Measurements from ENCODE around the gene GNB4. TPM values are rescaled to one million over a fixed set of nuclear protein-coding genes. Genes with fewer than 3 reads are reported as not detected.

Gene GNB4
- total and polyA plus RNA-seq, 2 experiments from 2014 or later: 9.0 to 26.0 TPM

DNA sequence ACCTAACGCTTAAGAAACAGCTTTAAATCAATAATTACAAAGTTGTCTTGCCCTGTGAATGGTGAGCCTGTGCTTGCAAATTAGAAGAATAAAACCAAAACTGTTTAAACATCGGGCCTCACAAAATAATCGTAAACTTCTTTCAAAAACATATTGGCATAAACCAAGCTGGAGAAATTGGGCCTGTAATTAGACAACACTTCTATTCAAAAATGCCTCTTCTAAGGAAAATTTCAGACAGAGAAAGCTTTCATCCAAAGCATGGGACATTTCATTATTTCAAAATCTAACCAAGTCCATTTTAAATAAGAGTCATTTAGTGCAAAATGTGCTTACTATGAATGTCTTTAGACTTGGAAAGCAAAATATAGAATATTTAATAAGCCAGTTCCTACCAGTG lies 35.5 kb upstream of the GNB4 start:
- Histone ChIP-seq H3K79me2 (no peaks in the 10 kb centered on the region), H4K20me1 (ENCODE audit: insufficient read depth, poor library complexity, severe bottlenecking) (no peaks in the 10 kb centered on the region), H3K27ac (no peak overlapping the region), H3K36me3 (replicated peaks; ENCODE audit: insufficient read depth, low read depth) (no peaks in the 10 kb centered on the region), H3K4me2 (no peak overlapping the region), H3K4me1 (ENCODE audit: insufficient read depth) (no peaks in the 10 kb centered on the region), H2AFZ (no peak overlapping the region), H3K9me2 (replicated peaks; ENCODE audit: insufficient read depth) (no peaks in the 10 kb centered on the region), H3K9me3 (ENCODE audit: low read depth) (no peaks in the 10 kb centered on the region), H3K4me3 (no peak overlapping the region), H3K27me3 (no peaks in the 10 kb centered on the region)
- no peak for TF ChIP-seq EZH2 (IDR thresholded peaks at IDR 0.05; ENCODE audit: borderline replicate concordance)
- TF ChIP-seq, protein P1, sequence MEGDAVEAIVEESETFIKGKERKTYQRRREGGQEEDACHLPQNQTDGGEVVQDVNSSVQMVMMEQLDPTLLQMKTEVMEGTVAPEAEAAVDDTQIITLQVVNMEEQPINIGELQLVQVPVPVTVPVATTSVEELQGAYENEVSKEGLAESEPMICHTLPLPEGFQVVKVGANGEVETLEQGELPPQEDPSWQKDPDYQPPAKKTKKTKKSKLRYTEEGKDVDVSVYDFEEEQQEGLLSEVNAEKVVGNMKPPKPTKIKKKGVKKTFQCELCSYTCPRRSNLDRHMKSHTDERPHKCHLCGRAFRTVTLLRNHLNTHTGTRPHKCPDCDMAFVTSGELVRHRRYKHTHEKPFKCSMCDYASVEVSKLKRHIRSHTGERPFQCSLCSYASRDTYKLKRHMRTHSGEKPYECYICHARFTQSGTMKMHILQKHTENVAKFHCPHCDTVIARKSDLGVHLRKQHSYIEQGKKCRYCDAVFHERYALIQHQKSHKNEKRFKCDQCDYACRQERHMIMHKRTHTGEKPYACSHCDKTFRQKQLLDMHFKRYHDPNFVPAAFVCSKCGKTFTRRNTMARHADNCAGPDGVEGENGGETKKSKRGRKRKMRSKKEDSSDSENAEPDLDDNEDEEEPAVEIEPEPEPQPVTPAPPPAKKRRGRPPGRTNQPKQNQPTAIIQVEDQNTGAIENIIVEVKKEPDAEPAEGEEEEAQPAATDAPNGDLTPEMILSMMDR (IDR thresholded peaks at IDR 0.05; ENCODE audit: poor library complexity): no peak
- no peak for TF ChIP-seq EZH2phosphoT487 (IDR thresholded peaks at IDR 0.05; ENCODE audit: low read depth, severe bottlenecking, unreplicated experiment)
- 90% methylated on average over 3 of the region's 3 CpGs for WGBS (ENCODE audit: low lambda C conversion rate, missing lambda C conversion rate)
- DNase-seq (ENCODE audit: low spot score): no peak

DNA sequence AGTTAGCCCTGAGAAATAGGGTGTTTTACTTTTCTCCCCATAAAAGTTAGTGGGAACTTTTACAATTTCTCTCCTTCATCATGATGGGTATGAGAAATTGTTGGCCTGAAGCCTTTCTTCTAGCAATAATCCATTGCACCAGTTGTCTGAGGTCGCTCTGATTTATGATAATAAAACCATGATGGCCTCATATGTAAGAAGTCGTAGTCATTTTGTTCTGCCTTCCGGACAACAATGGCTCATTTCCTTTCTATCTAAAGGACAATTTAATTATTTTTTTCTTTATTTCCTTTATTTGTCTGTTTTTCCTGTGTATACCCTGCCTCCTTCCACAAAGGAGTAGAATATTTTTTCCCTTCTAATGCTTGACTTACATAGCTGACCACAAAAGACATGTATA lies 31.6 kb upstream of the GNB4 start:
- no peaks in the 10 kb centered on the region for H3K9me2 ChIP-seq (replicated peaks; ENCODE audit: insufficient read depth)
- no peak overlapping the region for H3K4me3 ChIP-seq
- H3K27me3 ChIP-seq: no peaks in the 10 kb centered on the region
- no peaks in the 10 kb centered on the region for H4K20me1 ChIP-seq (ENCODE audit: insufficient read depth, poor library complexity, severe bottlenecking)
- no peaks in the 10 kb centered on the region for H3K9me3 ChIP-seq (ENCODE audit: low read depth)
- no peaks in the 10 kb centered on the region for H3K79me2 ChIP-seq
- 92% methylated on average over 3 of the region's 3 CpGs for WGBS (ENCODE audit: low lambda C conversion rate, missing lambda C conversion rate)
- no peak overlapping the region for H3K4me2 ChIP-seq
- H2AFZ ChIP-seq: no peak overlapping the region
- no peak for DNase-seq (ENCODE audit: low spot score)
- no peaks in the 10 kb centered on the region for H3K4me1 ChIP-seq (ENCODE audit: insufficient read depth)
- no peak overlapping the region for H3K27ac ChIP-seq
- TF ChIP-seq EZH2 (IDR thresholded peaks at IDR 0.05; ENCODE audit: borderline replicate concordance) (no peak), EZH2phosphoT487 (IDR thresholded peaks at IDR 0.05; ENCODE audit: low read depth, severe bottlenecking, unreplicated experiment) (no peak)
- TF ChIP-seq, protein P1 (IDR thresholded peaks at IDR 0.05; ENCODE audit: poor library complexity): no peak
- no peaks in the 10 kb centered on the region for H3K36me3 ChIP-seq (replicated peaks; ENCODE audit: insufficient read depth, low read depth)

DNA sequence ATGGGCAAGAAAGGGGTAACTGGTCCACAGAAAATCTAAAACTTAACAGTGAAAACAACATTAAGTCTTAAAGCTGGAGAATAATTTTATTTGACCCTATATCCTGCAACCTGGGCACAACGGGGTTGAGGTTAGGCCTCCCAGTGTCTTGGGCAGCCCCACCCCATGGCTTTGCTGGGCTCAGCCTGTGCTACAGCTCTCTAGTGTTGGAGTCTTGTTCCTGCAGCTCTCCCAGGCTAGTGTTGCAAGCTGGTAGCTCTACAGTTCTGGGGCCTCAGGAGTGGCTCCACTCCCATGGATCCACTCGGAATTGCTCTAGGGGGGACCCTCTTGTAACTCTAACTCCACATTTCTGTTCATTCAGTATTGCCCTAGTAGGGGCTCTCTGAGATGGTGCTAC lies 24.9 kb upstream of the GNB4 start:
- TF ChIP-seq EZH2phosphoT487 (IDR thresholded peaks at IDR 0.05; ENCODE audit: low read depth, severe bottlenecking, unreplicated experiment) (no peak), EZH2 (IDR thresholded peaks at IDR 0.05; ENCODE audit: borderline replicate concordance) (no peak)
- TF ChIP-seq, protein P1 (IDR thresholded peaks at IDR 0.05; ENCODE audit: poor library complexity): no peak
- Histone ChIP-seq H2AFZ (no peak overlapping the region), H3K27me3 (no peaks in the 10 kb centered on the region), H3K4me1 (ENCODE audit: insufficient read depth) (no peaks in the 10 kb centered on the region), H3K4me3 (no peak overlapping the region), H3K9me2 (replicated peaks; ENCODE audit: insufficient read depth) (no peaks in the 10 kb centered on the region), H3K36me3 (replicated peaks; ENCODE audit: insufficient read depth, low read depth) (no peaks in the 10 kb centered on the region), H3K27ac (no peak overlapping the region), H3K4me2 (no peak overlapping the region), H3K79me2 (no peaks in the 10 kb centered on the region), H4K20me1 (ENCODE audit: insufficient read depth, poor library complexity, severe bottlenecking) (no peaks in the 10 kb centered on the region), H3K9me3 (ENCODE audit: low read depth) (no peaks in the 10 kb centered on the region)
- DNase-seq (ENCODE audit: low spot score): no peak
- 77% methylated on average over 2 of the region's 2 CpGs for WGBS (ENCODE audit: low lambda C conversion rate, missing lambda C conversion rate)

DNA sequence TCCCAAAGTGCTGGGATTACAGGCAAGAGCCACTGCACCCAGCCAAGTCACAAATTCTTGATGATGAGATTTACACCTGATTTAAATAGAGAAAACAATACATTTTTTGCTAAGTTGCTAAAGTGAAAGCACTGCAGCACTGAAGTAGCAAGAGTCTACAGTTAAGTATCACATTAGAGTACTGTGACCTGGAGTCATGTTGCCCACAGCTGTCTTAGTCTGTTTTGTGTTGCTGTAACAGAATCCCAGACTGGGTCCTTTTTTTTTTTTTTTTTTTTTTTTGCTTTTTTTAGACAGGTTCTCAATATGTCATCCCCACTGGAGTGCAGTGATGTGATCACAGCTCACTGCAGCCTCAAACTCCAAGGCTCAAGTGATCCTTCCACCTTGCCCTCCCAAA lies 23.2 kb upstream of the GNB4 start:
- no peak for DNase-seq (ENCODE audit: low spot score)
- Histone ChIP-seq H3K36me3 (replicated peaks; ENCODE audit: insufficient read depth, low read depth) (no peaks in the 10 kb centered on the region), H3K4me3 (no peak overlapping the region), H3K27me3 (no peaks in the 10 kb centered on the region), H4K20me1 (ENCODE audit: insufficient read depth, poor library complexity, severe bottlenecking) (no peaks in the 10 kb centered on the region), H3K4me2 (no peak overlapping the region), H2AFZ (no peak overlapping the region), H3K27ac (no peak overlapping the region), H3K9me2 (replicated peaks; ENCODE audit: insufficient read depth) (no peaks in the 10 kb centered on the region), H3K79me2 (no peaks in the 10 kb centered on the region), H3K9me3 (ENCODE audit: low read depth) (no peaks in the 10 kb centered on the region), H3K4me1 (ENCODE audit: insufficient read depth) (no peaks in the 10 kb centered on the region)
- TF ChIP-seq EZH2phosphoT487 (IDR thresholded peaks at IDR 0.05; ENCODE audit: low read depth, severe bottlenecking, unreplicated experiment) (no peak), EZH2 (IDR thresholded peaks at IDR 0.05; ENCODE audit: borderline replicate concordance) (no peak)
- TF ChIP-seq, protein P1 (IDR thresholded peaks at IDR 0.05; ENCODE audit: poor library complexity): no peak

Data from hepatocyte (in vitro differentiated cells).